Left renal cortex interstitium (tissue), 4 donors: ENCODE measurements around the gene TTC9B. TPM values are rescaled to one million over a fixed set of nuclear protein-coding genes. Genes with fewer than 3 reads are reported as not detected.

Experiments used
- DNase-seq, 4 donors: peaks; one replicate each; pipeline ENCODE4 v3.0.0-alpha.2; 2013; ENCODE audit warnings: low read depth in 4 of 4, low spot score in 2 of 4, missing footprints in 1 of 4
- polyA plus RNA-seq, 4 donors: library from polyadenylated mRNA; unstranded; fragments of 120-200 nt; gene quantifications; one replicate each; pipeline ENCODE4 v1.2.1, GENCODE V29; 2013; ENCODE audit not compliant: insufficient read length in 4 of 4

TTC9B gene
- polyA plus RNA-seq, 4 donors: 0.07 to 0.47 (median 0.14) TPM; not detected in 1

GRCh38 chr19:40217027-40217810, 965 bp downstream of the TTC9B start:
- no peak for DNase-seq

- DNase-seq: no peak
Measured at GRCh38 chr19:40216777-40217026, 1.5 kb downstream of the TTC9B start.

- DNase-seq: no peak
Measured at GRCh38 chr19:40216013-40216776, 2.0 kb downstream of the TTC9B start.

- DNase-seq: no peak
Measured at GRCh38 chr19:40214936-40215335, 3.2 kb downstream of the TTC9B start.

GRCh38 chr19:40213882-40214570, 4.2 kb downstream of the TTC9B start:
- DNase-seq: no peak

- DNase-seq: no peak
Measured at GRCh38 chr19:40213251-40213829, 4.8 kb downstream of the TTC9B start.

- DNase-seq: no peak
Measured at GRCh38 chr19:40210889-40211288, 7.3 kb downstream of the TTC9B start.

GRCh38 chr19:40208602-40209001, 9.6 kb downstream of the TTC9B start:
- no peak for DNase-seq

GRCh38 chr19:40205760-40206159, 12.4 kb downstream of the TTC9B start:
- no peak for DNase-seq

GRCh38 chr19:40204381-40204780, 13.8 kb downstream of the TTC9B start:
- no peak for DNase-seq

GRCh38 chr19:40200341-40201099, 17.7 kb downstream of the TTC9B start:
- no peak for DNase-seq

GRCh38 chr19:40198272-40198990, 19.8 kb downstream of the TTC9B start:
- no peak for DNase-seq

- DNase-seq: no peak
Measured at GRCh38 chr19:40193587-40193849, 24.7 kb downstream of the TTC9B start.

- no peak for DNase-seq
Measured at GRCh38 chr19:40192758-40193586, 25.2 kb downstream of the TTC9B start.

- no peak for DNase-seq
Measured at GRCh38 chr19:40191836-40192646, 26.1 kb downstream of the TTC9B start.

GRCh38 chr19:40190891-40191835, 27.0 kb downstream of the TTC9B start, which contains the start of gene MAP3K10:
MAP3K10 (plus strand) TSS chr19:40191426; CDS start chr19:40192032, 606 bp downstream.
- peak in 3 of 4 donors; percentile 29 to 50 (median 41) for DNase-seq

- DNase-seq: no peak
Measured at GRCh38 chr19:40184273-40184672, 33.9 kb downstream of the TTC9B start.
